Thoracic aorta (tissue), 2 donors: ENCODE data around the gene SULT1C2. TPM values are rescaled to one million over a fixed set of nuclear protein-coding genes. Genes with fewer than 3 reads are reported as not detected.

Source experiments
- ATAC-seq: fragments of 150-250 bp; one replicate; pipeline ENCODE4 v1.8.0; 2017; ENCODE audit warnings: low read depth; ENCODE audit not compliant: insufficient number of reproducible peaks, low FRiP score
- DNase-seq: peaks from one replicate; pipeline ENCODE4 v3.0.0-alpha.2; 2020; ENCODE audit warnings: low spot score
- H3K27ac ChIP-seq, 2 donors: fragments of 200-600 bp; sonication (generic); 1 replicate in 1 of 2; 2 replicates in 1 of 2; pipeline ENCODE4 v1.5.1; 2016; ENCODE audit warnings: mild to moderate bottlenecking in 2 of 2, moderate library complexity in 2 of 2
- H3K27me3 ChIP-seq: fragments of 200-600 bp; sonication (generic); replicated peaks from 2 replicates; pipeline ENCODE4 v1.6.0; 2016; ENCODE audit warnings: mild to moderate bottlenecking; ENCODE audit not compliant: insufficient read depth
- H3K36me3 ChIP-seq: fragments of 200-600 bp; sonication (generic); one replicate; pipeline ENCODE4 v1.5.1; 2016
- H3K4me1 ChIP-seq, 2 donors: fragments of 200-600 bp; sonication (generic); 1 replicate in 1 of 2; 2 replicates in 1 of 2; pipeline versions ENCODE4 v1.5.1 to v1.6.0; 2016; ENCODE audit warnings: low read depth in 2 of 2, mild to moderate bottlenecking in 1 of 2; ENCODE audit not compliant: control insufficient read depth in 1 of 2
- H3K4me3 ChIP-seq: fragments of 200-600 bp; sonication (generic); 2 replicates; pipeline ENCODE4 v1.5.1; 2016; ENCODE audit warnings: mild to moderate bottlenecking
- H3K9me3 ChIP-seq: fragments of 200-600 bp; sonication (generic); 2 replicates; pipeline ENCODE4 v1.5.1; 2016
- total RNA-seq, 2 donors: library from RNA; depleted of rRNA; stranded (reverse); fragments of >200 nt; gene quantifications; one replicate each; pipeline versions ENCODE4 v1.1.0 to v1.2.3, GENCODE V29; 2016
- TF ChIP-seq, protein P1 (sequence below): fragments of 200-600 bp; sonication (generic); IDR thresholded peaks from one replicate; pipeline ENCODE4 v1.5.1; 2019; ENCODE audit warnings: antibody characterized with exemption

The SULT1C2 gene
- total RNA-seq, 2 donors from 2014 or later = 16.6 TPM; not detected in 1

GRCh38 chr2:108305901-108306300 is 17.2 kb downstream of the SULT1C2 start:
- Histone ChIP-seq H3K27ac (no peak overlapping the region), H3K36me3 (no peaks in the 10 kb centered on the region), H3K9me3 (no peaks in the 10 kb centered on the region), H3K4me3 (no peak overlapping the region), H3K4me1 (no peaks in the 10 kb centered on the region), H3K27me3 (no peaks in the 10 kb centered on the region)
- TF ChIP-seq, protein P1, sequence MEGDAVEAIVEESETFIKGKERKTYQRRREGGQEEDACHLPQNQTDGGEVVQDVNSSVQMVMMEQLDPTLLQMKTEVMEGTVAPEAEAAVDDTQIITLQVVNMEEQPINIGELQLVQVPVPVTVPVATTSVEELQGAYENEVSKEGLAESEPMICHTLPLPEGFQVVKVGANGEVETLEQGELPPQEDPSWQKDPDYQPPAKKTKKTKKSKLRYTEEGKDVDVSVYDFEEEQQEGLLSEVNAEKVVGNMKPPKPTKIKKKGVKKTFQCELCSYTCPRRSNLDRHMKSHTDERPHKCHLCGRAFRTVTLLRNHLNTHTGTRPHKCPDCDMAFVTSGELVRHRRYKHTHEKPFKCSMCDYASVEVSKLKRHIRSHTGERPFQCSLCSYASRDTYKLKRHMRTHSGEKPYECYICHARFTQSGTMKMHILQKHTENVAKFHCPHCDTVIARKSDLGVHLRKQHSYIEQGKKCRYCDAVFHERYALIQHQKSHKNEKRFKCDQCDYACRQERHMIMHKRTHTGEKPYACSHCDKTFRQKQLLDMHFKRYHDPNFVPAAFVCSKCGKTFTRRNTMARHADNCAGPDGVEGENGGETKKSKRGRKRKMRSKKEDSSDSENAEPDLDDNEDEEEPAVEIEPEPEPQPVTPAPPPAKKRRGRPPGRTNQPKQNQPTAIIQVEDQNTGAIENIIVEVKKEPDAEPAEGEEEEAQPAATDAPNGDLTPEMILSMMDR = no peak
- DNase-seq (no peak), ATAC-seq (no peak)

GRCh38 chr2:108309903-108310302 is 21.2 kb downstream of the SULT1C2 start:
- ATAC-seq (no peak), DNase-seq (no peak)
- Histone ChIP-seq H3K4me1 (no peaks in the 10 kb centered on the region), H3K4me3 (no peak overlapping the region), H3K9me3 (no peaks in the 10 kb centered on the region), H3K27ac (no peak overlapping the region), H3K36me3 (no peaks in the 10 kb centered on the region), H3K27me3 (no peaks in the 10 kb centered on the region)
- TF ChIP-seq, protein P1 = no peak

DNA sequence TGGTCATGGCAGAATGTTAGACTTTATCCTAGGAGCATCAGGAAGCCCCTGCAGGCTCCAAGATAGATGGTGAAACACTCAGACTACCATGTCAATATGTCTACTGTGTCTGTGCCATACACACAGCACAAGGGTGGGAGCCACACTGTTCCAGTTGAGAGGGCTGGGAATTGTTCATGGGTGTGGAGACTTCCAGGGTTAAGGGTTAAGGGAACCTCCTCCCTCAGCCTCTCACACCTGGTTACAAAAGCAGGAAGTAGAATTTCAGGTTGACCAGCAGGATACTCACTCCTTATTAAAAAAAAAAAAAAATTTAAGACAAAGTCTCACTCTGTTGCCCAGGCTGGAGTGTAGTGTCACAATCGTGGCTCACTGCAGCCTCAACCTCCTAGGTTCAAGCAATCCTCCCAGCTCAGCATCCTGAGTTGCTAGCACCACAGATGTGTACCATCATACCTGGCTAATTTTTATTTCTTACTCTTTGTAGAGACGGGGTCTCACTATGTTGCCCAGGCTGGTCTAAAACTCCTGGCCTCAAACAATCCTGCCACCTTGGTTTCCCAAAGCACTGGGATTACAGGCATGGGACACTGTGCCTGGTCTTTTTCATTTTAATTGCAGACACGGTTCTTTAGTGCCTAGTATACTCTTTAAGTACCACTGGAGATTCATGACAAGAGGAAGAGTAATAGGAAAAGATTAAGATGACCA is 26.0 kb downstream of the SULT1C2 start:
- no peak overlapping the region for H3K27ac ChIP-seq
- ATAC-seq = no peak

GRCh38 chr2:108315444-108315934 is 26.8 kb downstream of the SULT1C2 start:
- no peak for ATAC-seq
- Histone ChIP-seq H3K4me1 (no peaks in the 10 kb centered on the region), H3K27ac (no peak overlapping the region), H3K27me3 (no peaks in the 10 kb centered on the region), H3K36me3 (no peaks in the 10 kb centered on the region), H3K4me3 (no peak overlapping the region), H3K9me3 (no peaks in the 10 kb centered on the region)
- DNase-seq = no peak
- TF ChIP-seq, protein P1 = no peak

More for the DNA sequence above, 26.0 kb downstream of the SULT1C2 start:
- H3K4me3 ChIP-seq = no peak overlapping the region
- no peaks in the 10 kb centered on the region for H3K9me3 ChIP-seq
- H3K36me3 ChIP-seq = no peaks in the 10 kb centered on the region
- no peaks in the 10 kb centered on the region for H3K27me3 ChIP-seq
- DNase-seq = no peak
- TF ChIP-seq, protein P1 = no peak
- H3K4me1 ChIP-seq = no peaks in the 10 kb centered on the region

GRCh38 chr2:108316033-108316432 is 27.3 kb downstream of the SULT1C2 start:
- no peak overlapping the region for H3K27ac ChIP-seq
- no peak for DNase-seq
- no peaks in the 10 kb centered on the region for H3K9me3 ChIP-seq
- no peaks in the 10 kb centered on the region for H3K36me3 ChIP-seq
- H3K4me1 ChIP-seq = no peaks in the 10 kb centered on the region
- TF ChIP-seq, protein P1 = no peak
- H3K4me3 ChIP-seq = no peak overlapping the region
- ATAC-seq = no peak
- H3K27me3 ChIP-seq = no peaks in the 10 kb centered on the region
